IPS-NIHi7 (cell line): Measurements from ENCODE around the gene PCDHGA10.
"Not testable (repeated sequence)": the region's sequence is repeated elsewhere in the genome, so short reads cannot be mapped to it uniquely, and the experiment has no call there.

ENCODE experiments used
- DNase-seq: peaks from one replicate; pipeline ENCODE4 v3.0.0; 2012; ENCODE audit warnings: mixed read lengths; ENCODE audit errors: extremely low spot score

The PCDHGA10 gene

DNA sequence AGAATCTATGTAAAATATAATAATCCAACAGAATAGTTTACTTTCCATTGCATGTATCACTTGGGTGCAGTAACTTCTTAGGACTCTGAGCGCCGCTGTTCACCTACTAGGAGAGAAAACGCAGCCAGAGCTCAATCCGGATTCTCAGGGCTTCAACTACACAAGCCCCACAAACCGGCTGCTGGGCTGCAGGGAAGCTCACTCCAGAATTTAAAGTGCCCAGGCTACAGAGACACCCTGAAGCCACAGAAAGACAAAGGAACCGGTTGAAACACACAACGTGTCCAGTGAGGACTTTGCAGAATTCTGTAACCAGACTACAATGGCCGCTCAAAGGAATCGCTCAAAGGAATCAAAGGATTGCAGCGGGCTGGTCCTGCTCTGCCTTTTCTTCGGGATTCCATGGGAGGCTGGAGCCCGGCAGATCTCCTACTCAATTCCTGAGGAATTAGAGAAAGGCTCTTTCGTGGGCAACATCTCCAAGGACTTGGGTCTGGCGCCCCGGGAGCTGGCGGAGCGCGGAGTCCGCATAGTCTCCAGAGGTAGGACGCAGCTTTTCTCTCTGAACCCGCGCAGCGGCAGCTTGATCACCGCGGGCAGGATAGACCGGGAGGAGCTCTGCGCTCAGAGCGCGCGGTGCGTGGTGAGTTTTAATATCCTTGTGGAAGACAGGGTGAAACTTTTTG lies at the start of gene PCDHGA10:
TSS of gene PCDHGA10 (plus strand) at position 134 of the 686 bp plus-strand sequence. CDS start at position 323, 189 bp downstream.
- peak; percentile 51 for DNase-seq

DNA sequence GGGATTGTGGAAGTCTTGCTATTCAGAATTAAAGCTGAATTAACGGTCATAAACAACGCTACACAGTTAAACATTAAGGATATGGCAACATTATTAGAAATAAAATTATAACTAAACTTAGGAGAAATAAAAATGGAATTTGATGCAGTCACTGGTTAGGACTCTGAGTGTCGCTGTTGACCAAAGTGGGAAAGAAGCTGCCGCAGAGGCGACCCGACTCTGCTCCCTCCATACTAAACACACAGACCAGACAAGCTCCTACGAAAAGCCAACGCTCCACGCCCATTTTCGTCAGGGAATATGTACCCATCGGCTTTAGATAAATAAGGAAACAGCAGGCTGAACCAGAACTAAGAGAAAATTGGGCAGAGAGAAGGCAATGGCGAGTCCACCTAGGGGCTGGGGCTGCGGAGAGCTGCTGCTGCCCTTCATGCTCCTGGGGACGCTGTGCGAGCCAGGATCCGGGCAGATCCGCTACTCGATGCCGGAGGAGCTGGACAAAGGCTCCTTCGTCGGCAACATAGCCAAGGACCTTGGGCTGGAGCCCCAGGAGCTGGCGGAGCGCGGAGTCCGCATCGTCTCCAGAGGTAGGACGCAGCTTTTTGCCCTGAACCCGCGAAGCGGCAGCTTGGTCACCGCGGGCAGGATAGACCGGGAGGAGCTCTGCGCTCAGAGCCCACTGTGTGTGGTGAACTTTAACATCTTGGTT lies 48.7 kb upstream of the PCDHGA10 start, which contains the start of gene PCDHGA5:
TSS of gene PCDHGA5 (plus strand) at position 211 of the 709 bp plus-strand sequence. CDS start at position 380, 169 bp downstream.
- no peak for DNase-seq

GRCh38 chr5:141366016-141366896 lies 46.5 kb upstream of the PCDHGA10 start:
- DNase-seq, result no peak

- DNase-seq, result no peak
Observed at GRCh38 chr5:141369994-141370848, 42.6 kb upstream of the PCDHGA10 start, which contains the start of gene PCDHGB3. Gene PCDHGB3, plus strand, starts transcription at chr5:141370242. Its CDS starts 153 bp downstream, at chr5:141370395.

DNA sequence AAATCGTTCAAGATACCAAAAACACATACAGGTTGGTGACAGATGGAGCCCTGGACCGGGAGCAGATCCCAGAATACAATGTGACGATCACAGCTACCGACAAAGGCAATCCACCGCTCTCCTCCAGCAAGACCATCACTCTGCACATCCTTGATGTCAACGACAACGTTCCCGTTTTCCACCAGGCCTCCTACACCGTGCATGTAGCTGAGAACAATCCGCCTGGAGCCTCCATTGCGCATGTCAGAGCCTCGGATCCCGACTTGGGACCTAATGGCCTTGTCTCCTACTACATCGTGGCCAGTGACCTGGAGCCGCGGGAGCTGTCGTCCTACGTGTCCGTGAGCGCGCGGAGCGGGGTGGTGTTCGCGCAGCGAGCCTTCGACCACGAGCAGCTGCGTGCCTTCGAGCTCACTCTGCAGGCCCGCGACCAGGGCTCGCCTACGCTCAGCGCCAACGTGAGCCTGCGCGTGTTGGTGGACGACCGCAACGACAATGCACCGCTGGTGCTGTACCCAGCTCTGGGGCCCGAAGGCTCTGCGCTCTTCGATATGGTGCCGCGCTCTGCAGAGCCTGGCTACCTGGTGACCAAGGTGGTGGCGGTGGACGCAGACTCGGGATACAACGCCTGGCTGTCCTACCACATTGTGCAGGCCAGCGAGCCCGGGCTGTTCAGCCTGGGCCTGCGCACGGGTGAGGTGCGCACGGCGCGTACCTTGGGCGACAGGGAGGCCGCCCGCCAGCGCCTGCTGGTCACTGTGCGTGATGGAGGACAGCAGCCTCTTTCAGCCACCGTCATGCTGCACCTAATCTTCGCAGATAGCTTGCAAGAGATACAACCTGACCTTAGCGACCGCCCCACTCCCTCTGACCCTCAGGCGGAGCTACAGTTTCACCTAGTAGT lies 41.0 kb upstream of the PCDHGA10 start:
- DNase-seq, result no peak

DNA sequence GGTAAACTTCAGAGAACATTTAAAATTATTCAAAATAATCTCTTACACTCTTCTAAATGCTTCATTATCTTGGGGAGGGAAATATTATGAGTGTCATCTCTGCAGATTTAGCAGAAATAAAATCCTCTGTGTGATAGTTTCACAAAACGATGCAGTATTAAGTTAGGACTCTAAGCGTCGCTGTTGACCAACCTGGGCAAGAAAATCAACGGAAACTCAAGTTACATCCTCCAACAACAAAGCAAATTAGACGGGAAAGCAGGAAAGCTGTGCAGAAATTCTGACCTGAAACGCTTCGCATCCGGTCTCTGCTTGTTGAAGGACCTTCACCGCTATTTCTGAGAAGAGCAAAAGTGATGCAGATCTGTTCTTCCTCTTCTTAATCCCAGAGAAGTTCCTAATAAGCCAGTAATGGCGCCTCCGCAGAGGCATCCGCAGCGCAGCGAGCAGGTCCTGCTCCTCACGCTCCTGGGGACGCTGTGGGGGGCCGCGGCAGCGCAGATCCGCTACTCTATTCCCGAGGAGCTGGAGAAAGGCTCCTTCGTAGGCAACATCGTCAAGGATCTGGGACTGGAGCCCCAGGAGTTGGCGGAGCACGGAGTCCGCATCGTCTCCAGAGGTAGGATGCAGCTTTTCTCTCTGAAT lies 39.0 kb upstream of the PCDHGA10 start, which contains the start of gene PCDHGA6:
TSS of gene PCDHGA6 (plus strand) at position 219 of the 645 bp plus-strand sequence. CDS start at position 412, 193 bp downstream.
- no peak for DNase-seq

- no peak for DNase-seq
Observed at GRCh38 chr5:141374627-141375026, 38.2 kb upstream of the PCDHGA10 start.

DNA sequence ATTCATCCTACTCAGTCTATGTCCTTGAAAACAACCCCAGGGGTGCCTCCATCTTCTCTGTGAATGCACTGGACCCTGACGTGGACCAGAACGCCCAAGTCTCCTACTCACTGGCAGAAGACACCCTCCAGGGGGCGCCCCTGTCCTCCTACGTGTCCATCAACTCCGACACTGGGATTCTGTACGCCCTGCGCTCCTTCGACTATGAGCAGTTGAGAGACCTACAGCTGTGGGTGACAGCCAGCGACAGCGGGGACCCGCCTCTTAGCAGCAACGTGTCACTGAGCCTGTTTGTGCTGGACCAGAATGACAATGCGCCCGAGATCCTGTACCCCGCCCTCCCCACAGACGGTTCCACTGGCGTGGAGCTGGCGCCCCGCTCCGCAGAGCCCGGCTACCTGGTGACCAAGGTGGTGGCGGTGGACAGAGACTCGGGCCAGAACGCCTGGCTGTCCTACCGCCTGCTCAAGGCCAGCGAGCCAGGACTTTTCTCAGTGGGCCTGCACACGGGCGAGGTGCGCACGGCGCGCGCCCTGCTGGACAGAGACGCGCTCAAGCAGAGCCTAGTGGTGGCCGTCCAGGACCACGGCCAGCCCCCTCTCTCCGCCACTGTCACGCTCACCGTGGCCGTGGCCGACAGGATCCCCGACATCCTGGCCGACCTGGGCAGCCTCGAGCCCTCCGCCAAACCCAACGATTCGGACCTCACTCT lies 37.2 kb upstream of the PCDHGA10 start:
- DNase-seq, result not testable (repeated sequence)

DNA sequence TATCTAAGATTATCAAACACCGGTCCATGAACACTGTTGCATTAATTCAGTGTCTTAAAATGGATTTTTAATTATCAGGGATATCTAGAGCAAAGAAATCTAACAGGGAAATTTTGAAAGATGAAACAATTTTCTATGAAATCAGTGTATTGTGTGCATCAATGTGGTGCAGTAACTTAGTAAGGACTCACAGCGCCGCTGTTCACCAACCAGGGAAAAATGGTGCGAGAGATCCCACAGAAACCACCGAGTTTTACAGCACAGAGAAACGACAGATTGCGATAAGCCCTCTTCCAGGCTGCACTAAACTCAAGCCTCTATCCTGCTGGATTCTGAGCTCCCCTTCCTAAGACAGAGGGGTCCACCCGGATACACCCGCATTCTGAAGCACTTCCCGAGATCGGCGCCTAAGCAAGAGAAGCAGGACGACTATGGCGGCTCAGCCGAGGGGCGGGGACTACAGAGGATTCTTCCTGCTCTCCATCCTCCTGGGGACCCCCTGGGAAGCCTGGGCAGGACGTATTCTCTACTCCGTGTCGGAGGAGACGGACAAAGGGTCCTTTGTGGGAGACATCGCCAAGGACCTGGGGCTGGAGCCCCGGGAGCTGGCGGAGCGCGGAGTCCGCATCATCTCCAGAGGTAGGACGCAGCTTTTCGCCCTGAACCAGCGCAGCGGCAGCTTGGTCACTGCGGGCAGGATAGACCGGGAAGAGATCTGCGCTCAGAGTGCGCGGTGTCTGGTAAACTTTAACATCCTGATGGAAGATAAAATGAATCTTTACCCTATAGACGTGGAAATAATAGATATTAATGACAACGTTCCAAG lies 30.1 kb upstream of the PCDHGA10 start, which contains the start of gene PCDHGA7:
TSS of gene PCDHGA7 (plus strand) at position 274 of the 826 bp plus-strand sequence. CDS start at position 432, 158 bp downstream.
- no peak for DNase-seq

- no peak for DNase-seq
Observed at GRCh38 chr5:141383345-141383744, 29.4 kb upstream of the PCDHGA10 start.

DNA sequence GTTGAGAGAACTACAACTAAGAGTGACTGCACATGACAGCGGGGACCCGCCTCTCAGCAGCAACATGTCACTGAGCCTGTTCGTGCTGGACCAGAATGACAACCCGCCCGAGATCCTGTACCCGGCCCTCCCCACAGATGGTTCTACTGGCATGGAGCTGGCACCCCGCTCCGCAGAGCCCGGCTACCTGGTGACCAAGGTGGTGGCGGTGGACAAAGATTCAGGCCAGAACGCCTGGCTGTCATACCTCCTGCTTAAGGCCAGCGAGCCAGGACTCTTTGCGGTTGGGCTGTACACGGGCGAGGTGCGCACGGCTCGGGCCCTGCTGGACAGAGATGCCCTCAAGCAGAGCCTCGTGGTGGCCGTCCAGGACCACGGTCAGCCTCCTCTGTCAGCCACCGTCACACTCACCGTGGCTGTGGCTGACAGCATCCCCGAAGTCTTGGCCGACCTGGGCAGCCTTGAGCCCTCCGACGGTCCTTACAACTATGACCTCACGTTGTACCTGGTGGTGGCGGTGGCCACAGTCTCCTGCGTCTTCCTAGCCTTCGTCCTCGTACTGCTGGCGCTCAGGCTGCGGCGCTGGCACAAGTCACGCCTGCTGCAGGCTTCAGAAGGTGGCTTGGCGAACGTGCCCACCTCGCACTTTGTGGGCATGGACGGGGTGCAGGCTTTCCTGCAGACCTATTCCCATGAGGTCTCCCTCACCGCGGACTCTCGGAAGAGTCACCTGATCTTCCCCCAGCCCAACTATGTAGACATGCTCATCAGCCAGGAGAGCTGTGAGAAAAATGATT lies 28.1 kb upstream of the PCDHGA10 start:
- no peak for DNase-seq

- DNase-seq, result peak; percentile 58
Observed at GRCh38 chr5:141387557-141388311, 25.1 kb upstream of the PCDHGA10 start, which contains the start of gene PCDHGB4. Gene PCDHGB4, plus strand, starts transcription at chr5:141387698. Its CDS starts 187 bp downstream, at chr5:141387885.

GRCh38 chr5:141388661-141389060 lies 24.1 kb upstream of the PCDHGA10 start:
- DNase-seq, result no peak

DNA sequence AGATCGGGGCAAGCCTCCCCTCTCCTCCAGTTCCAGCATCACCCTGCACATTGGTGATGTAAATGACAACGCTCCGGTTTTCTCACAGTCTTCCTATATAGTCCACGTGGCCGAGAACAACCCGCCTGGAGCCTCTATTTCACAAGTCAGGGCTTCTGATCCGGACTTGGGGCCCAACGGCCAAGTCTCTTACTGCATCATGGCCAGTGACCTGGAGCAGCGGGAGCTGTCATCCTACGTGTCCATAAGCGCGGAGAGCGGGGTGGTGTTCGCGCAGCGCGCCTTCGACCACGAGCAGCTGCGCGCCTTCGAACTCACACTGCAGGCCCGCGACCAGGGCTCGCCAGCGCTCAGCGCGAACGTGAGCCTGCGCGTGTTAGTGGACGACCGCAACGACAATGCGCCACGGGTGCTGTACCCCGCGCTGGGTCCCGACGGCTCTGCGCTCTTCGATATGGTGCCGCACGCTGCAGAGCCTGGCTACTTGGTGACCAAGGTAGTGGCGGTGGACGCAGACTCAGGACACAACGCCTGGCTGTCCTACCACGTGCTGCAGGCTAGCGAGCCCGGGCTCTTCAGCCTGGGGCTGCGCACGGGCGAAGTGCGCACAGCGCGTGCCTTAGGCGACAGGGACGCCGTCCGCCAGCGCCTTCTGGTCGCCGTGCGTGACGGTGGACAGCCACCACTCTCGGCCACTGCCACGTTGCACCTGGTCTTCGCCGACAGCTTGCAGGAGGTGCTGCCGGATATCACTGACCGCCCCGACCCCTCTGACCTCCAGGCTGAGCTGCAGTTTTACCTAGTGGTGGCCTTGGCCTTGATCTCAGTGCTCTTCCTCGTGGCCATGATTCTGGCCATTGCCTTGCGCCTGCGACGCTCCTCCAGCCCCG lies 23.4 kb upstream of the PCDHGA10 start:
- DNase-seq, result no peak
